Measurements from ENCODE around the gene OXSR1.
"Not testable (repeated sequence)": the region's sequence is repeated elsewhere in the genome, so short reads cannot be mapped to it uniquely, and the experiment has no call there.

OXSR1 gene

GRCh38 chr3:38143511-38143910, 21.8 kb upstream of the OXSR1 start:
- DNase-seq (ENCODE audit: low read depth) = no peak

- DNase-seq (ENCODE audit: low read depth) = no peak
Observed at GRCh38 chr3:38146504-38146903, 18.8 kb upstream of the OXSR1 start.

GRCh38 chr3:38147421-38147820, 17.9 kb upstream of the OXSR1 start:
- no peak for DNase-seq (ENCODE audit: low read depth)

- DNase-seq (ENCODE audit: low read depth) = no peak
Observed at GRCh38 chr3:38148311-38148882, 16.9 kb upstream of the OXSR1 start.

- DNase-seq (ENCODE audit: low read depth) = no peak
Observed at GRCh38 chr3:38149708-38150107, 15.6 kb upstream of the OXSR1 start.

- no peak for DNase-seq (ENCODE audit: low read depth)
Observed at GRCh38 chr3:38150780-38151528, 14.4 kb upstream of the OXSR1 start.

GRCh38 chr3:38151667-38152265, 13.6 kb upstream of the OXSR1 start:
- no peak for DNase-seq (ENCODE audit: low read depth)

GRCh38 chr3:38152609-38153008, 12.7 kb upstream of the OXSR1 start:
- DNase-seq (ENCODE audit: low read depth) = no peak

GRCh38 chr3:38153221-38153620, 12.1 kb upstream of the OXSR1 start:
- no peak for DNase-seq (ENCODE audit: low read depth)

- DNase-seq (ENCODE audit: low read depth) = no peak
Observed at GRCh38 chr3:38154033-38154494, 11.3 kb upstream of the OXSR1 start.

- no peak for DNase-seq (ENCODE audit: low read depth)
Observed at GRCh38 chr3:38154625-38155255, 10.6 kb upstream of the OXSR1 start.

GRCh38 chr3:38155825-38156224, 9.5 kb upstream of the OXSR1 start:
- no peak for DNase-seq (ENCODE audit: low read depth)

GRCh38 chr3:38157117-38157516, 8.2 kb upstream of the OXSR1 start:
- DNase-seq (ENCODE audit: low read depth) = no peak

- no peak for DNase-seq (ENCODE audit: low read depth)
Observed at GRCh38 chr3:38157595-38157994, 7.7 kb upstream of the OXSR1 start.

GRCh38 chr3:38158472-38158871, 6.9 kb upstream of the OXSR1 start:
- no peak for DNase-seq (ENCODE audit: low read depth)

GRCh38 chr3:38160704-38161103, 4.6 kb upstream of the OXSR1 start:
- not testable (repeated sequence) for DNase-seq (ENCODE audit: low read depth)

GRCh38 chr3:38163117-38163840, 2.1 kb upstream of the OXSR1 start:
- no peak for DNase-seq (ENCODE audit: low read depth)

- DNase-seq (ENCODE audit: low read depth) = no peak
Observed at GRCh38 chr3:38163841-38164642, 1.3 kb upstream of the OXSR1 start.

GRCh38 chr3:38164643-38164951, 740 bp upstream of the OXSR1 start:
- no peak for DNase-seq (ENCODE audit: low read depth)

- DNase-seq (ENCODE audit: low read depth) = peak; percentile 19
Observed at GRCh38 chr3:38165722-38166387, 518 bp downstream of the OXSR1 start.

- DNase-seq (ENCODE audit: low read depth) = no peak
Observed at GRCh38 chr3:38167591-38167990, 2.3 kb downstream of the OXSR1 start.
